Gastroesophageal sphincter (tissue), 3 donors: Measurements from ENCODE around the gene PLAC8L1.

Experiments used
- POLR2A ChIP-seq, 2 donors: fragments of 450-650 bp; IDR thresholded peaks; one replicate each; pipeline ENCODE4 v1.6.1; 2017; ENCODE audit warnings: antibody characterized with exemption in 2 of 2, mild to moderate bottlenecking in 2 of 2, moderate library complexity in 1 of 2
- TF ChIP-seq, protein P1 (sequence below), 4 experiments: fragments of 200-600 bp in 2 of 4; fragments of 450-650 bp in 2 of 4; sonication (generic) in 1 of 4; IDR thresholded peaks; one replicate each; pipeline ENCODE4 v1.5.1; 2017 to 2019; ENCODE audit warnings: antibody characterized with exemption in 4 of 4, mild to moderate bottlenecking in 2 of 4, moderate library complexity in 2 of 4

DNA sequence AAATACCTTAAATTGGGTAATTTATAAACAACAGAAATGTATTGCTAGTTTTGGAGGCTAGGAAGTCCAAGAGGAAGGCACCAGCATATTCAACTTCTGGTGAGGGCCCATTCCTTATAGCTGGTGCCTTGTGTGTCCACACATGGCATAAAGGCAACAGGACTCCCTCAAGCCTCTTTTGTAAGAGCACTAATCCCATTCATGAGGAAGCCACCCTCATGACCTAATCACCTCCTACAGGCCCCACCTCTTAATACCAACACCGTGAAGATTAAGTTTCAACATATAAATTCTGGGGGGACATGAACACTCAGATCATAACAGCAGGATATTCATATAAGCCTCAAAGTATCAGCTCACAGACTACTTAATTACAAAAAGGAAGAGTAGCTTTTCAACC lies 4.0 kb upstream of the PLAC8L1 start:
- no peak for TF ChIP-seq POLR2A (IDR thresholded peaks at IDR 0.05)
- TF ChIP-seq, protein P1, sequence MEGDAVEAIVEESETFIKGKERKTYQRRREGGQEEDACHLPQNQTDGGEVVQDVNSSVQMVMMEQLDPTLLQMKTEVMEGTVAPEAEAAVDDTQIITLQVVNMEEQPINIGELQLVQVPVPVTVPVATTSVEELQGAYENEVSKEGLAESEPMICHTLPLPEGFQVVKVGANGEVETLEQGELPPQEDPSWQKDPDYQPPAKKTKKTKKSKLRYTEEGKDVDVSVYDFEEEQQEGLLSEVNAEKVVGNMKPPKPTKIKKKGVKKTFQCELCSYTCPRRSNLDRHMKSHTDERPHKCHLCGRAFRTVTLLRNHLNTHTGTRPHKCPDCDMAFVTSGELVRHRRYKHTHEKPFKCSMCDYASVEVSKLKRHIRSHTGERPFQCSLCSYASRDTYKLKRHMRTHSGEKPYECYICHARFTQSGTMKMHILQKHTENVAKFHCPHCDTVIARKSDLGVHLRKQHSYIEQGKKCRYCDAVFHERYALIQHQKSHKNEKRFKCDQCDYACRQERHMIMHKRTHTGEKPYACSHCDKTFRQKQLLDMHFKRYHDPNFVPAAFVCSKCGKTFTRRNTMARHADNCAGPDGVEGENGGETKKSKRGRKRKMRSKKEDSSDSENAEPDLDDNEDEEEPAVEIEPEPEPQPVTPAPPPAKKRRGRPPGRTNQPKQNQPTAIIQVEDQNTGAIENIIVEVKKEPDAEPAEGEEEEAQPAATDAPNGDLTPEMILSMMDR (IDR thresholded peaks at IDR 0.05): no peak
